DND-41 (cell line): ENCODE measurements around the gene KCNG2.

Experiments used
- ATAC-seq: fragments of 200-7000 bp; cut with Tn5 transposase; 3 replicates; pipeline ENCODE4 v1.9.1; 2021; ENCODE audit warnings: low read depth; ENCODE audit not compliant: insufficient read depth
- DNase-seq: peaks from one replicate; pipeline ENCODE4 v3.0.0-alpha.2; 2020
- H2AFZ ChIP-seq: 2 replicates; pipeline ENCODE4 v1.6.0; 2012; ENCODE audit warnings: low read depth, low read length
- H3K27ac ChIP-seq: 2 replicates; pipeline ENCODE4 v1.5.1; 2012; ENCODE audit warnings: low read length, inconsistent platforms
- H3K27me3 ChIP-seq: fragments of 200-600 bp; sonication (generic); 2 replicates; pipeline ENCODE4 v1.6.0; 2012; ENCODE audit warnings: low read length, mild to moderate bottlenecking, inconsistent platforms; ENCODE audit not compliant: insufficient read depth, poor library complexity
- H3K36me3 ChIP-seq: 2 replicates; pipeline ENCODE4 v1.5.1; 2012; ENCODE audit warnings: low read length, inconsistent platforms; ENCODE audit not compliant: insufficient read depth
- H3K4me1 ChIP-seq: 2 replicates; pipeline ENCODE4 v1.5.1; 2012; ENCODE audit warnings: mild to moderate bottlenecking, low read length; ENCODE audit not compliant: insufficient read depth
- H3K4me2 ChIP-seq: 2 replicates; pipeline ENCODE4 v1.6.0; 2012; ENCODE audit warnings: mild to moderate bottlenecking, moderate library complexity, low read length, inconsistent platforms; ENCODE audit not compliant: insufficient read depth
- H3K4me3 ChIP-seq, 2 experiments: fragments of 200-600 bp in 1 of 2; shearing (Covaris generic) in 1 of 2; 2 replicates each; pipeline ENCODE4 v1.5.1; 2012 to 2016; ENCODE audit warnings: inconsistent platforms in 2 of 2, low read length in 2 of 2, mild to moderate bottlenecking in 2 of 2, low read depth in 1 of 2, moderate library complexity in 1 of 2
- H3K79me2 ChIP-seq: 2 replicates; pipeline ENCODE4 v1.6.0; 2012; ENCODE audit warnings: low read length, inconsistent platforms; ENCODE audit not compliant: insufficient read depth
- H3K9ac ChIP-seq: 2 replicates; pipeline ENCODE4 v1.6.0; 2012; ENCODE audit warnings: low read depth, mild to moderate bottlenecking, inconsistent platforms, low read length, moderate library complexity
- H3K9me3 ChIP-seq: 2 replicates; pipeline ENCODE4 v1.5.1; 2012; ENCODE audit warnings: low read length, moderate library complexity, mild to moderate bottlenecking, inconsistent platforms; ENCODE audit not compliant: insufficient read depth, severe bottlenecking
- H4K20me1 ChIP-seq: 2 replicates; pipeline ENCODE4 v1.6.0; 2012; ENCODE audit warnings: low read length; ENCODE audit not compliant: insufficient read depth
- CTCF ChIP-seq: IDR thresholded peaks from 2 replicates; pipeline ENCODE4 v1.5.1; 2012; ENCODE audit warnings: borderline replicate concordance, low read length, moderate library complexity, mild to moderate bottlenecking; ENCODE audit not compliant: poor library complexity, severe bottlenecking; ENCODE audit errors: extremely low read depth
- EZH2 ChIP-seq: IDR thresholded peaks from 3 replicates; pipeline ENCODE4 v1.6.1; 2012; ENCODE audit warnings: borderline replicate concordance, low read depth, mild to moderate bottlenecking, moderate library complexity, low read length, inconsistent platforms; ENCODE audit not compliant: severe bottlenecking

KCNG2 gene

DNA sequence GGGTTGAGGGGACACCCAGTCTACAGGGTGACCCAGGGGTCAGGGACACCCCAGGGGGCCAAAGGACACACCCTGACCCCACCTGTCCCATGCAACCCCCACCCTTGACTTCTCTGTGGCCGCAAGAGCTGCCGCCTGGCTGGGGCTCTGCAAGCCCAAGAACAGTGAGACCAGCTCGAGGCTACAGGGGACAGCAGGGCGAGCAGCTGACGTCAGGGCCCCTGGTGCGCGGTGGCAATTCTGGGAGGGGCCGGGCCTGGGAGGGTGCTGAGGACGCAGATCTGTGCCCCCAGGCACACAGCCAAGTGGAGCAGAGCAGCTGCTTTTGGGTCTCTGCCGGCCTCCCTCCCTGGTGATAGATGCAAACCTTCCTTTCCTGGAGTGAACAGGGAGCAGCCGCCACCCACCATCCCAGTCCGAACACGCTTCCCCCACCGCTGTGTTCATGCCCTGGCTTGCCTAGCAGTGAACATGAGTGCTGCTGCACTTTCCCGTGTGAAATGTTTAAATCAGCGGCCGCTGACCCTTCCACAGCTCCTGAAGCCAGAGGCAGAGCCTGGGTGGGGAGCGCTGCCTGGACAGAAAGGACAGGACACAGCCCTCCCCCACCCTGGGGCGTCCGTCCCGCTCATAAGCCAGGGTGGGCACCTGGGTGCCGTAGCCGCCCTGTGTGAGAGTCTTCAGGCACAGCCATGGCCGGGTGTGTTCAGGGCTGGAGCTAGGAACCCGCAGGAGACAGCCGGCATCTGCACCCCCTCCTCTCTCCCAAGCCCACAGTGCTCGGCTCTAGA lies 106.8 kb downstream of the KCNG2 start:
- no peak for DNase-seq
- H3K27ac ChIP-seq, result no peak overlapping the region
- H3K27me3 ChIP-seq, result no peaks in the 10 kb centered on the region

DNA sequence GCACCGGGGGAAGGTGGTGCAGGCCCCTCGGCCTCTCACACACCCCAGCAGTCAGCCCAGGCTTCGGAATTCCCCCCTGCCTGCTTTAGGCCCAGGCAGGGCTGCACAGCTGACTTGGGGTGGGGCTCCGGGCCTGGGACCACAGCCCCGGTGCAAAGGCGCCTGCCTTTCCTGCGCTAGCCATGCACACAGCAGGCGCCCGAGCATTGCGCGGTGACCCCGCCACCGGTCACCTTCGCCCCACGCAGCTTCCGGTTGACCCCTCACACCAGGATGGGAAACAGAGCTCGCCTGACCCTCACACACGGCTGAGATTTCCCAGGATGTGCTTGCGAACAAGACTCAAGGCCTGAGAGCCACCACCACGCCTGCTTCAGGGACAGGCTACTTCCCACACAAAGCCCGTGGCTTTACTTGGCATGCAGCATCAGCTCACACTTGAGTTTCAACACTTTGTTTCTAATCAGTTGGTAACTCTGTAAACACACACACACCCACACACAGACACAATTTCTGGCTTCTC lies 107.7 kb downstream of the KCNG2 start:
- Histone ChIP-seq H4K20me1 (no peaks in the 10 kb centered on the region), H3K27ac (no peak overlapping the region), H3K9me3 (peaks cover 3% of the 10 kb centered on the region), H3K4me1 (no peaks in the 10 kb centered on the region), H3K4me2 (no peak overlapping the region), H2AFZ (no peak overlapping the region), H3K27me3 (no peaks in the 10 kb centered on the region), H3K9ac (no peak overlapping the region), H3K4me3 (no peak overlapping the region), H3K36me3 (peaks cover 44% of the 10 kb centered on the region), H3K79me2 (no peaks in the 10 kb centered on the region)
- no peak; the same call in 2 of the 3 replicates for ATAC-seq
- no peak for TF ChIP-seq EZH2
- no peak for TF ChIP-seq CTCF
- DNase-seq, result no peak

More for the DNA sequence above, 106.8 kb downstream of the KCNG2 start:
- no peak overlapping the region for H3K4me2 ChIP-seq
- H3K4me3 ChIP-seq, result no peak overlapping the region
- H3K79me2 ChIP-seq, result no peaks in the 10 kb centered on the region
- H3K36me3 ChIP-seq, result peaks cover 49% of the 10 kb centered on the region
- ATAC-seq, result no peak
- TF ChIP-seq EZH2, result no peak
- TF ChIP-seq CTCF, result no peak
- H3K9ac ChIP-seq, result no peak overlapping the region
- H4K20me1 ChIP-seq, result no peaks in the 10 kb centered on the region
- H3K9me3 ChIP-seq, result peaks cover 9% of the 10 kb centered on the region
- H2AFZ ChIP-seq, result no peak overlapping the region
- H3K4me1 ChIP-seq, result no peaks in the 10 kb centered on the region

DNA sequence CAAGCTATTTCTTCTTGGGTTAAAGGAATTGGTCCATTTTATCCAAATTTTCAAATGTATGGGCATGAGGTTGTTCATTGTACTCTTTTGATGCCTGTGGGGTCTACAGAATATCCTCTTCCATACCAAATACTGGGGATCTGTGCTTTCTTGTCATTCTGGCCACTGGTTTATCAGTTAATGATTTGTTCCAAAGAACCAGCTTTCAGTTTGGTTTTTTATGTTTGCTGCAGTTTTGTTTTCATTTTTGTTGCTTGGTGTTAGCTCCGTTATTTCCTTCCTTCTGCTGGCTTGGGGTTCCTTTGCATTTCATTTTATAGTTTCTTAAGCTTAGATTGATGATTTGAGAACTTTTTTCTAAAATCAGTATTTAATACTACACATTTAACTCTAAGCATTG lies 108.3 kb downstream of the KCNG2 start:
- ATAC-seq, result no peak
- H3K36me3 ChIP-seq, result peaks cover 43% of the 10 kb centered on the region
- peaks cover under 1% of the 10 kb centered on the region for H3K9me3 ChIP-seq

More for the DNA sequence above, 108.3 kb downstream of the KCNG2 start:
- no peak overlapping the region for H3K4me3 ChIP-seq
- no peak overlapping the region for H3K27ac ChIP-seq
- H3K4me2 ChIP-seq, result no peak overlapping the region
- H3K27me3 ChIP-seq, result no peaks in the 10 kb centered on the region
- 0 out of 2 replicates have a peak, but pooled peaks cover 1% of the 10 kb centered on the region for H3K79me2 ChIP-seq
- H3K9ac ChIP-seq, result no peak overlapping the region
- DNase-seq, result no peak
- TF ChIP-seq EZH2 (no peak), CTCF (no peak)
- no peaks in the 10 kb centered on the region for H3K4me1 ChIP-seq
- peaks cover 4% of the 10 kb centered on the region; the same call in 1 of the 2 replicates for H4K20me1 ChIP-seq
- H2AFZ ChIP-seq, result no peak overlapping the region
